GM21717 (cell line): Measurements from ENCODE around the gene TEAD1.

ENCODE experiments used
- ATAC-seq: cut with Tn5 transposase; IDR thresholded peaks from one replicate; pipeline ENCODE4 v1.9.1; 2021; ENCODE audit warnings: mild to moderate bottlenecking, moderate library complexity; ENCODE audit not compliant: unreplicated experiment

Gene TEAD1

DNA sequence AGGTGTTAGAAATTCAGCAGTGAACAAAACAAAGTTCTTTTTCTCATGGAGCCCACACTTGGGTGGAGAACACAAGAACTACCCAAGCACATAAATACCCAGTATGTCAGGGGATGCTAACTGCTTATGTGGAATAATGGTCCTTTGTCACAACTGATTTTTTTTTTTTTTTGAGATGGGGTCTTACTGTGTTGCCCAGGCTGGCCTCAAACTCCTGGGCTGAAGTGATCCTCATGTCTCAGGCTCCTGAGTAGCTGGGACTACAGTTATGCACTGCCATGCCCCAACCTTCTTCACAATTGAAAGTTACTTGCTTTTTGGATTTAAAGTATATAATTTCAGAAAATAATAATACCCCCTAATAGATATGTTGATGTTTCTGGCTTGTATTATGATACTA is 212.3 kb downstream of the TEAD1 start:
- no peak for ATAC-seq

DNA sequence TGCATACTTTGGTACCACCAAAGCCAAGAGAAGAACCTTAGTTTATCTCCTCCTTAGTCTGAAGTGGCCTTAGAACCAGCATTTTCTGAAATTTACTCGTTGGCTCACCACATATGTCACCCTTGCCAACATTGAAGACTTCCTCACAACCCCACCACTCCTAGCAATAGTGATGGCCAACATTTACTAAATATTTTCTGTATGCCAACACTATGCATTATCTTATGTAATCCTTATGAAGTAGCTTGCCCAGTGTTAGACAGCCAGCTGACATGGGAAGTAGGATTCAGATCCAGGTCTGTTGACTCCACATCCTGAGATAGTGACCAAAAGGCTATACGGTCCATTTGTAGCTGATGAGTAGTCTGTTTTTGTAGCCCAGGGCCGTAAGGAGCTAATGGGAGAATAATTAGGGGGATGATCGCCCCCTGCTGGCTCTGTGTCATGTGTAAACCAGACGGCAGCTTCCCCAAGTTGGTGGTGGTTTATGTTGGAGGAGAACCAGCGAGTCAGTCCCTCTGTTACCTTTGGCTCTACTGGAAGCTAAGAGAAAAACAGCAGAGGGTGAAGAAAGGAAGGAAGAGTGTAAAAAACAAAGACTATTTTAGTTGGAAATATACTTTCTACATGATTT is 214.4 kb downstream of the TEAD1 start:
- no peak for ATAC-seq

DNA sequence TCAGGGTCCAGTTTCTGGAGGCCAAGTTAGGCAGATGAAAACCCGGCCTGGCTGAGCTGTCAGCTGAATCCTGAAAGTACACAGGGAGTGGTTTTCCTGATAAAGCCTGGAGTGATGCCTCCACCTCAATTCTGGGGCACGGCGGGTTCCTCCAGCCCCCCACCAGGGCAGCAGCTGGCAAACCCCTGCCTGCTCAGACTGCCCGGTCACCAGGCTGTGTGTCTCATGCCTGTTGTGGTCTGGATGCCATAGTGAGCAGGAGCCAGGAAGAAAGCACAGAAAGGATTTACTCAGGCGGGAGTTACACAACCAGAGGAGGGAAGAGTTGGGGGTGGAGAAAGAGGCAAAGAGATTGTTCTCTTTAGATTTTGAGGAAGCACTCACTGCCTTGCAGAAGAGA is 215.0 kb downstream of the TEAD1 start:
- no peak for ATAC-seq

DNA sequence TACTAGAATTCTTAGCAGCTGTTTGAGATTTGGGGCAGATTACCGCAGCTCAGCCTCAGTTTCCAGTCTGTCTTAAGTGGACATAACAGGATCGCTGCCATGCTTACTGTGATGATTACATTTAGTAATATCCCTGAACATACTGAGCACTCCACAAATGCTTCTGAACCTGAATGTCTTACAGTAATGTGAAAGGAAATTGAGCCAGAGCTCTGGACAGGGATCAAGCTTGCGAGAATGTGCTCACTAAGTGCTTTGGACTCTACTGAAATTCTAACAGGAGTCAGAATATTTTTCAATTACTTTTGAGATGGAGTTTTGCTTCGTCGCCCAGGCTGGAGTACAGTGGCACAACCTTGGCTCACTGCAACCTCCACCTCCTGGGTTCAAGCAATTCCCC is 216.3 kb downstream of the TEAD1 start:
- no peak for ATAC-seq

DNA sequence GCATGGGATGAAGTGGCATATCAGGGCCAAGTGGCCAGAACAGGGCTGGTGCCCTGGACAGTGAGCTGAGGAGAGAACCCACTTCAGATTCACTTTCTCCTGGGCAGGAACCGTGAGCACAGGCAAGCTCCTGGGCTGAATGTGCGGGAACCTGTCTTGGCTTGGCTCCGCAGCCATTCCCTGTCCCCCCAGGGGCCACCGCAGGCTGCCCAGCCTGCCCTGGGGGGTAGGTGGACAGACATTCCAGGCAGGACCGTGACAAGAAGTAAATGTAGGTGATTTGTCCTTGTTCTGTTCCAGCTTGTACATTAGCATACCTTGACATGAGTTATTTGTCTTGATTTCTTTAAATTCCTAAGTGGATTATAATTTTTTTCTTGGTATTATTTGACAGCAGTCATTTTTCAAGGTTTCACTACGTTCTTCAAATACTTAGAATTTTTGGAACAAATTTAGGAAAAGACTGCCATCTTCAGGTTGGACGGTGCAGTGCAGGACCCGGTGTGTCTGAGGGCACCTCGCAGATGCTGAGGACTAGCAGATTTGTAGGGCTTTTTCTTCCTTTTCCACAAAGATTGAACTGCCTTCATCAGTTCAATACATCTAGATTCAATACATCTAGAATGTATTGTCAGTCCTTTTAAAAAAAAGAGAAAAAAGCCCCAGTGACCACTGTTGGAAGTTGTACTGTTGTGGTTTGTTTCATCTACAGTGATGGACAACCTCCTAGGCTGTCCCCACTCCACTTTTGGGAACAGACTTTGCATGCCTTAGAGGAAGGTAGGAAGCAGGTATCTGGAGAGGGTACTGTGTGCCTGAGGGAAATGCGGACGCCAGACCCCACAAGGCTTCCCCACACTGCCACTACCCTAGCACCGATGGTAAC is 219.8 kb downstream of the TEAD1 start:
- no peak for ATAC-seq

DNA sequence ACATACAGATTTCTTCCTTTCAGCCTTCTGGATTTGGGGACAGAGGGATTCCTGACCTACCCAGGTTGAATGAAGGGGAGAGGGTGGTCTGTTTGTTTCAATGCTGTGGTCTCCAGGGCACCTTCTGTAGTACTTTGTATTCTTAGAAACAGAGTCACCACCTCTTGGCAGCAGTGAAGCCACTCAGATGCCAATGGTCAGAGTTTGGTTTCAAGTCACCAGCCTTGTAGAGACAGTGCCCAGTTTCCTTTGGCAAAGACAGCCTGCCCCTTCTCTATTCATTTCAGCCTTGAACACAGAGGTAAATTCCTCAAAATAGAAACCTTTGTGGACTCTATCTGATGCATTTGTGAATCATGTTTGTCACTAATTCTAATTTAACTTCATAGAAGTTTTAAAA is 223.2 kb downstream of the TEAD1 start:
- no peak for ATAC-seq

DNA sequence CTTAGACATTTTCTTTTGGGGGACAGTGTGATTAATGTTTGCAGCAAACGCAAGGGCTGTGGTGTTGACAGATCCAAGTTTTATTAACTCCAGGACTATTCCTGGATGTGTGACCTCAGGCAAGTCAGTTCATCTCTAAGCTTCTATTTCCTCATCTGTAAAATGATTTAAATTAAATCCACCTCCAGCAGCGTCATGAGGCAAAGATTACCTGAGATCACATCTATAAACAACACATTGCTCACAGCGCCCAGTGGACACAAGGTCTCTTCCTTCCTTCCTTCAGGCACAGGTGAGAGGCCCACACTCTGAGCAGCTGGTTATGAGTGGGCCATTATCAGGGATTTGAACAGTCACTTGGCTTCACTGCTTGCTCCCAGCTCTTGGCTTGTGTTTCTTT is 223.6 kb downstream of the TEAD1 start:
- no peak for ATAC-seq

DNA sequence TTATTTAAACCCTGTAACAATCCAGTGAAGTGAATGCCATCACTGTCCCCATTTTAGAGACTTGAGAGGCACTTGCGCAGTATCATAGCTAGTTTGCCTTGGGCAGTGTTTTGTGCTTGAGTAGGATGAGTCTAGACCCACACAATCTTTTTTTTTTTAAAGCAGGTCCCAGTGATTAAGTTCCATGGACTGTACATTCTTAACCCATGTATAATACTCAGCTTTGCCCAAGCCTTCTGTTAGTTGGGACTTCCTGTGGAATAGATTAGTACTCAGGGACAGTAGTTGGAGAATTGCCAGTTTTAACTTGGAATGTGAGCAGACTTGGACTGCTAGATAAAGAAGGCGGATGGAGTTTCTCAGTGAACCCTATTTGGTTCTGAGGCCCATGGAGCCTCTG is 226.3 kb downstream of the TEAD1 start:
- no peak for ATAC-seq

DNA sequence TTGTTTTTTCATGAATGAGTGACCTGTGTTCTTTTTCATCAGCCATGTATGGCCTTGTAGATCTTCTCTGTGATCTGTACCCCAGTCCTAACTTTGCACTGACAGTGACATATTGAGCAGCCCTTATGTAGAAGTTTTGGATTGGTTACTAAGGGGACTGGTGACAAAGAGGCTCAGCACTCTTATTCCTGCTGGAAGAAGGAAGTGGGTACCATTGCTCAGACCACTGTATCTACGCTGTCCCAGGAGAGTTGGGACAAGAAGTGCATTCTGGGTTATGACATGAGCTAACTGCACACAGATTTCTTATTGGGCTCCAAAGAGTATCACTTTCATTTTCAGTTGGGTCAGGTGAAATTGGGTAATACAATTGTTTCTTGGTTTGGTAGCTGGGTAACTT is 227.1 kb downstream of the TEAD1 start:
- peak; percentile 43 for ATAC-seq

DNA sequence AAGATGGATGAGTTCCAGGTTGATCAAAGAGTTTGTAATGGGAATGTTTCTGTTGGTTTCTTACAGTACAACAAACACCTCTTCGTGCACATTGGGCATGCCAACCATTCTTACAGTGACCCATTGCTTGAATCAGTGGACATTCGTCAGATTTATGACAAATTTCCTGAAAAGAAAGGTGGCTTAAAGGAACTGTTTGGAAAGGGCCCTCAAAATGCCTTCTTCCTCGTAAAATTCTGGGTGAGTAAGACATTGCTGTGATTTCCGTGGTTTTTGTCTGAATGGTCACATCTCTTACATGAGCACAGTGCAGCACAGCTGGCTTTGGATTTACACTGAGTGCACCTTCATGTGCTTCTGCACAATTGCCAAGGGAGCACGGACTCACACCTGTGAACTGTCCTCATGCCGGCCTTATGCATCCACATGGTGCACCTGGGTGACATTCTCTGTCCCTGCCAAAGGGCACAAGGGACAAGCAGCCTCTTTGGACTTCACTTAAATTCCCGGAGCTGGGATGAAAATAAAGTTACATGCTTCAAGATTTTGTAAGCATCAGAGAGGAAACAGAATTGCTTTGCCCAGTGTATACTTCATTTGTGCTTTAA is 227.8 kb downstream of the TEAD1 start:
- no peak for ATAC-seq

DNA sequence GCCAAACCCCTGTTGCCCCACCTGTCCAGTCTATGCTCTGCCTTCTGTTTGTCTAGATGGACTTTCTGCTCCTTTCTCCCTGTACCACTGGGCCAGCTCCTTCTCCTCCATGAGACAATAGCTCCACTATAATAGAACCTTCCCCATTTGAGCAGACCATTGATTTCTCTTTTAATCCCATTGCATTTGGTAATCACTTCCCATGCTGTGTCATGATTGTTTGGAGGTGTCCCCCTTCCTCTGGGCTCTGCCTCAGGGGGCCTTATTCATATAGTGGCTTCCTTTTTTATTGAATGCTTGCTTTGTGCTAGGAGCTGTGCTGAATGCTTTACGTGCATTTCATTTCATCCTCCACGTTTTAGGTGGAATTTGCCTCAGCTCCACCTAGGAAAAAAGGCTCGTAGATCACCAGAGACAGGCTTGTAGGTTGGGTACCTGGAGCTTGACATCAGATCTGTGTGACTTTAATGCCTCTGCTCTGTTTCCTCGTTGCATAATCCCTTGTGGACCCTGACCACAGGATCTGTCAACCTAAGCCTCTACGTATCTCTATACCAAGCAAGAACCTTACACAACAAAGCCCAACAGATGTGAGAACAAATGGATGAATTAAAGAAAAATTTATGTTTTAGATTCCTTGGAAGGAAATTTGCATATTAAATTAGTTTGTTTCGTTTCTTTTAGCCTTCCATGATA is 228.7 kb downstream of the TEAD1 start:
- ATAC-seq: no peak

DNA sequence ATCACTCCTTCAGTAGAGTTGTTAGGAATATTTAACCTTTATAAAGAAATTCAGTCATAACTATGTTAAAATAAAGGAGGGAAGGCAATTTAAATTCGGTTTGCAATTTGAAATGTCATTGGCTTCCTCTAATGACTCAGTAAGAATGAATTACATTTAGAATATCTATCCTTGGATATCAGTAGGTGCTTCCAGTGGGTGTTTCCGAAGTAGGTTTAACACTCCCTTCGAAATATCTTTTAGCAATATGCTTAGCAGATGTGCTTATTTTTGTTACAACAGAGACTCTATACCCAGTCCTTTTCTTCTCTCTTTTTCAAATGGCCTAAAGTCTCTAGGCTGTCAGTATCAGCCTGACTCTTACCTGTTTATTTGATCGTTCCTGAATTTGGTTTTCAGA is 231.2 kb downstream of the TEAD1 start:
- ATAC-seq: no peak

DNA sequence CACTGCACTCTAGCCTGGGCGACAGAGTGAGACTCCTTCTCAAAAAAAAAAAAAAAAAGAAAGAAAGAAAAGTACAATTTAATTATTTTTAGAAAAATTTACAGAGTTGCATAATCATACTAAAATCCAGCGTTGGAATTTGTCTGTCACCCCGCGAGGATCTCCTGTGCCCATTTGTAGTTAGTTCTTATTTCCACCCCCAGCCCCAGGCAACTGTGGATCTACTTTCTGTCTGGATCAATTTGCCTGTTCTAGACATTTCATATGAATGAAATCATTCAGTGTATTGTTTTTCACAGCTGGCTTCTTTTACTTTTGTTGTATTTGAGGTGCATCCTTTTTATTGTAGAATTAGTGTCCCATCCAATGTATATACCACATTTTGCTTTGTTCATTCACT is 232.3 kb downstream of the TEAD1 start:
- no peak for ATAC-seq

DNA sequence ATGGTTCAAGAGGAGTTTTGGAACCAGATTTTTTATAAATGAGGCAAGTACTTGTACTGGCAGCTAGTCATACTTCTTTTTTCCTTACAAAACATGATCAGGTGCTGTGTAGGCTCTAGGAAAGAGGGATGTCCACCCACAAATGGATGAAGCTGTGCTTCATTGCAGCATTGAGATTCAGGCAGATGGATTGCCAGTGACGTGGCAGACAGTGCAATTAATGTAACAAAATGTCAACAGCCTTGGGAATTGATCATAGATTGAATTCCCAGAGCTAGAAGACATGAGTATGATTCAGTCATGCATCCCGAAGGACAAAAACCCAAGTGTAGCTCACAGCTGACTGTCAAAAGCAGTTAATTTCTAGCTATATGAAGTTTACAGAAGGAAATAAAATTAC is 235.7 kb downstream of the TEAD1 start:
- ATAC-seq: no peak

DNA sequence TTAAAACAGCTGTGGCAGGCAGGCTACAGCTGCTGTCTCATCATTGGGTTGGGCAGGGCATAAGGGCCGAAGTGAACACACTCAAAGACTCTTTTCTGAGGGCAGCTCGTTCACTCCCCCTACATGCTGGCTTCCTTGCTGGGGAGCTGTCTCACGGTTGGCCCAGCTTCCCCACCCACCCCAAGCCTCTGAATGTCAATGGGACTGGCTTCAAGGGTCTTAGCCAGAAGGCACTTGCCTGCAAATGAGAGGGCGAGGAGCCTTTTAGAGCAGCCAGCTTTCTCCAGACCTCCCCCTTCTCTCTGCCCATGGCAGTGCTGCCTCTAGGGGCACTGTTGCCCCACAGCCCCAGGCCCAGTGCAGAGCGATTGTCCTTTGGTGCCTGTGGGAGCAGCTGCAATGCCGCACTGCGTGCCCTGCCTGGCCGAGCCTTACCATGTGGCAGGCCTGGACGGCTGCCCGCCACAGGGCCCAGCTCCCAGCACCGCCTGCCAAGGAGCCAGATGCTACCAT is 240.2 kb downstream of the TEAD1 start:
- no peak for ATAC-seq

DNA sequence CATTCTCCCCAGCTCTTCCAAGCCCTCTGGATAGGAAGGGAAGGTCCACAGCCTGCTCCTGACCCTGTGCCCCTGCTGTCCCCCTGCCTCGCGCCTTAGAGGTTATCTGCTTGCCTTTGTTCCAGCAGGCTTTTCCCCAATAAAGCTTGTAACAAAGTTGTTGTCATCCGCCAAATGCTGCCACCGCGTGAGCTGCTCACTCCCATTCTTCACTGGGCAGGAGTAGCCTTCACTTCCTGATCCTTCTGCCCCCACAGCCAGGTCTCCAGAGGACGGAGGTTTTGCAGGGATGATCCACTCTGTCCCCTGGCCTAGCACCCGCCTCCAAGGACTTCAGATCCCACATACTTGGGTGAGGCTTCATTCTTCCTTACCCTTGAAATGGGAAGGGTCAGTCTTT is 240.9 kb downstream of the TEAD1 start:
- no peak for ATAC-seq

DNA sequence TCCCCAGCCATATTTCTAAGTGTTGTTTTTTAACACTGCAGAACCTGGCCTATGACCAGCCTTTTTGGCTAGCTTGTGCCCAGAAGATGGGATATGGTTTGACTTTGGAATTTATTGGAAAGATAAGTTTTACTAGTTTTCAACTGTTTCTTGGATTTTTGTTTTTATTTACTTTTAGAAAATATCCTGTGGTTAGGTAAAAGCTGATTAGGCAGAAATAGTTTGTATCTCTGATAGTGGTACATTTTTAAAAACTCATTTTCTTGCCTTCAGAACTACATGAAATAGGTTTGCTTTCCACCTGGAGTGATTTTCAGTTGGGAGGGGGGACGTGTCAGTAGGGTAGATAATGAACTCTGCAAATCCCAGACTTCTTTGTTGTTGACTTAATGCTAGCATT is 243.6 kb downstream of the TEAD1 start:
- no peak for ATAC-seq

DNA sequence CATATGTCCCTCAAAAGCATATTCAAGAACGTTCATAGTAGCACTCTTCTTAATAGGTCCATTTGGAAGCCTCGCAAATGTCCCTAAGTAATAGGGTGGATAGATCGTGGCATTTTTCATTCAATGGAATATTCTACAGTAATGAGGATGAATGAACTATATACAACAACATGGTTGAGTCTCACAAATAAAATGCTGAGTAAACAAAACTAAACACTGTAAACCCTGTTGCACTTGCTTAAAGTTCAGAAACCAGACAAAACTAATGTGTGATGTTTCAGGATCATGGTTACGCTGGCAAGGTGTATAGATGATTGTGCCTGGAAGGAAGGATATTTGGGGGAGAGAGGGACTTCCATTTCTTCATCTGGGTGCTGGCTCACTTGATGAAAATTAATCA is 244.4 kb downstream of the TEAD1 start:
- no peak for ATAC-seq

DNA sequence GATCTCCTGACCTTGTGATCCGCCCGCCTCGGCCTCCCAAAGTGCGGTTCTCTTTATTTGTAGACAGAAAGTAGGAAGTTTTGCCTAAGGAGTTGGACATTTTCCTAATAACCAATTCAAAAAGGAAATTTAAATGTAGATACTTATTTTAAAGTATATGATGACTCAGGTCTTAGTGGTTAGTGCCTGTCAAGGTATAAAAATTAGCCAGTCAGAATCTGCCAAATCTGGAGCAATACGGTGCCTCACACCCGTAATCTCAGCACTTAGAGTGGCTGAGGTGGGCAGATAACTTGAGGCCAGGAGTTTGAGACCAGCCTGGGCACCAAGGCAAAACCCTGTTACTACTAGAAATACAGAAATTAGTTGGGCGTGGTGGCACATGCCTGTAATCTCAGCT is 248.2 kb downstream of the TEAD1 start:
- no peak for ATAC-seq

DNA sequence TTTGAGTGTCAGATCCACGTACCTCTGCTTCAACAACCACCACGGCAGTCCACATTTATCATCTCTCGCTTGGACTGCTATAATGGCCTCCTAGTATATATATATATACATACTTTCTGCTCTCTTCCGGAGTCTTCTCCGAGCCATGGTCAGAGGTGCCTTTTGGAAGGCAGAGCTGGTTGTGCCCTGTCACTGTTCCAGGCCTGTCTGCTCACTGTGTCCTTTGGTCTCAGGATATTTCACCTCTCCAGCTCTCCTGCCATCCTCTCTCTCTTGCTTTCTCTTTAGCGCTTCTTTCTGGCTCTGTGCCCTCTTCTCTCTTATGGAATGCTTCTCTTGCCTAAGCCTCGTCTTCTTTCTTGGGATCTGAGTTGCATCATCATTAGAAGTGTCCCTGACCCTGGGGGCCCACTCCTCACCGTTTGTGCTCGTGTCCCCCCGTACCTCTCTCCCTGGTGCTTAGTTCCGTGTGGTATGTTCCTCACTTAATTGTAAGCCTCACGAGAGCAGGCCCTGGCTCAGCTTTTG is 248.8 kb downstream of the TEAD1 start:
- ATAC-seq: no peak

DNA sequence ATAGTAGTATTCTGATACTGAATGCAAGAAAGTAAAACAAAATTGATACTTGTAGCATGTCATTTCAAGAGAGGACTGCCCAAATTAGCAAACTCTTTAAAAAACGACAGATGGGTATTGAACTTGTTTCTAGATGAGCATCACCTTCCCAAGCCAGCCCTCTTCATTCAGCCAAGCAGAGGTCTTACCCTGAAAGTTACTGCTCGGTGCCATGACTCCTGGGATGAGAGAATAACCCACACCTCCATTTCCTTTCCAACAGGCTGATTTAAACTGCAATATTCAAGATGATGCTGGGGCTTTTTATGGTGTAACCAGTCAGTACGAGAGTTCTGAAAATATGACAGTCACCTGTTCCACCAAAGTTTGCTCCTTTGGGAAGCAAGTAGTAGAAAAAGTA is 250.4 kb downstream of the TEAD1 start:
- ATAC-seq: no peak
